ENCODE data around the gene DNLZ.
A peak's percentile ranks its signal among the peaks of the same experiment; 100 is the strongest.

The DNLZ gene

GRCh38 chr9:136341769-136342168 lies 21.8 kb downstream of the DNLZ start:
- no peak for DNase-seq

DNA sequence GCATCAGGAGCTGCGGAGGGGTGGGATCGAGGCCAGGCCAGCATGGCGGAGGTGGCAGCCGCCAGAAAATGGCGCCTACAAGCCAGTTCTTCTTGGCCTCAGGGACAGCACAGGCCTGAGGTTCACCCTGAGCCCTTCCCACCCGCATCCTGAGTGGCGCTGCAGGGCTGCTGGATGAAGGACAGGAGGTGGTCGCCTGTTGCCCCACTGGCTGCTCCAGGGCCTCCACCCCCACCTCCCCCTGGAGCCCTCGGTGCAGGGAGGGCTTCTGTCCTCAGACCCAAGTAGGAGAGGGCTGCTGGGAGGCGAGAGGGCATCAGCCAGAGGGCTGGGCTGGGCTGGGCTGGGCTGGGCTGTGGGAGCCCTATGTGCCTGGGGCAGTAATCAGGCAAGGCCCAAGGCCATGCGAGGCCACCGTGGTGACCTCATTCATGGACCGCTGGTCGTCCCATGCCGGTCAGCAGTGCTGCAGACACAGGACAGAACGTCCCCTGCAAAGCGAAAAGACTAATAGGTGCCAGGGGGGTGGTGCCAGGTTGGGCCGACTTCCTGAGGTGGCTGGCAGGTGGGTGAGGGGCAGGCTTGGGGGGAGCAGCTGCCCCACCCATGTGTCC lies 22.4 kb downstream of the DNLZ start:
- DNase-seq: no peak

- no peak for DNase-seq
Observed at GRCh38 chr9:136340356-136341041, 23.0 kb downstream of the DNLZ start.

DNA sequence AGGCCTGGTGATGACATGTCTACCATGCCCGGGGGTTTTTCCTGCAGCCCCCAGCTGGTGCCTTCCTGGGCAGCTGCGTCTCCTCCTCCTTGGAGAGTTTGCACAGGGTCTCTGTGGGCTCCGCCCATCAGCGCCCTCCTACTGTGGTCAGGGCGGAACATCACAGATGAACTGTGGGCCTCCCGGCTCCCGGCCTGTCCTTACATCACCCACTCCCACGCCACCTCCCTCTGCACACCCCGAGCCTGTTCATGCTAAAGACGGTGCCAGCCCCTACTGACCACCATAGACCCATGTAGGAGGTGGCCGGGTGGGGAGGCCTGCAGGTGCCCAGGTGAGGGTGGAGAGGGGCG lies 23.6 kb downstream of the DNLZ start:
- DNase-seq: no peak

GRCh38 chr9:136339173-136339957 lies 24.2 kb downstream of the DNLZ start:
- DNase-seq: peak; percentile 43

GRCh38 chr9:136338511-136338910 lies 25.0 kb downstream of the DNLZ start:
- no peak for DNase-seq

DNA sequence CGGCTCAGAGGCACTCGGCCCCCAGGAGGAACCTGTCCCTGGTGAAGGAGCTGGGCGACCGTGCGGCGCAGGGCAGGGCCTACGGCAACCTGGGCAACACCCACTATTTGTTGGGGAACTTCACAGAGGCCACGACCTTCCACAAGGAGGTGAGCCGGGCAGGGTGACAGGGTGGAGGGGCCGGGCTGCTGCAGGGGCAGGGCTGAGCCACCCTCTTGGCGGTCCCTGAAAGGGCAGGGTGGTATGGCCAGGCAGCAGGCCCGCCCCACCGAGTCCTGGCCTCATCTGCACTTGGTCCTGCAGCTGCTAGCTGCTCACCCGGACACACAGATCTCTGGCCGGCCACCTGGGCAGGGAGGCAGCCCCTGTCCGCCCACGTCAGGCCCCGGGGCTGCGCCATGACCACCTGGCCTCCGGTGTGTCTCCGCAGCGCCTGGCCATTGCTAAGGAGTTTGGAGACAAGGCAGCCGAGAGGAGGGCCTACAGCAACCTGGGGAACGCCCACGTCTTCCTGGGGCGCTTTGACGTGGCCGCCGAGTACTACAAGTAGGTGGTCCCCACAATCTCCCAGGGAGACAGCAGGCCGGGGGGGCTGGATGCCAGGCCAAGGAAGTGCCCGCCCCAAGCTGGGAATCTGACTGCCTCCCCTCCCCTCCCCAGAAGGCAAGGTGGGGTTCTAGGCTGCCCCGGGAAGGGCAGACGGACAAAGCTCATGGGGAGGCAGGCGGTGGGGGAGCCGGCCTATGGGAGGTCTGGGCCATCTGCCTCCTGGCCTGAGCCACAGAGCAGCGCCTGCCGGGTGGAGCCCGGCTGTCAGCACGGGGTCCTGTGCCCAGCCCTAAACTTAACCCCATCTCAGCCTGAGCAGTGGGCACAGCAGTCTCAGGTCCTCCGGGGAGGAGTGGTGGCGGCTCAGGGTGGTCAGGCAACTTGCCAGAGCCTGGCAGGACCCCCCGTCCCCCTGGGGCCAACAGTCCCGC lies 25.8 kb downstream of the DNLZ start:
- no peak for DNase-seq

GRCh38 chr9:136336881-136337280 lies 26.7 kb downstream of the DNLZ start:
- no peak for DNase-seq

DNA sequence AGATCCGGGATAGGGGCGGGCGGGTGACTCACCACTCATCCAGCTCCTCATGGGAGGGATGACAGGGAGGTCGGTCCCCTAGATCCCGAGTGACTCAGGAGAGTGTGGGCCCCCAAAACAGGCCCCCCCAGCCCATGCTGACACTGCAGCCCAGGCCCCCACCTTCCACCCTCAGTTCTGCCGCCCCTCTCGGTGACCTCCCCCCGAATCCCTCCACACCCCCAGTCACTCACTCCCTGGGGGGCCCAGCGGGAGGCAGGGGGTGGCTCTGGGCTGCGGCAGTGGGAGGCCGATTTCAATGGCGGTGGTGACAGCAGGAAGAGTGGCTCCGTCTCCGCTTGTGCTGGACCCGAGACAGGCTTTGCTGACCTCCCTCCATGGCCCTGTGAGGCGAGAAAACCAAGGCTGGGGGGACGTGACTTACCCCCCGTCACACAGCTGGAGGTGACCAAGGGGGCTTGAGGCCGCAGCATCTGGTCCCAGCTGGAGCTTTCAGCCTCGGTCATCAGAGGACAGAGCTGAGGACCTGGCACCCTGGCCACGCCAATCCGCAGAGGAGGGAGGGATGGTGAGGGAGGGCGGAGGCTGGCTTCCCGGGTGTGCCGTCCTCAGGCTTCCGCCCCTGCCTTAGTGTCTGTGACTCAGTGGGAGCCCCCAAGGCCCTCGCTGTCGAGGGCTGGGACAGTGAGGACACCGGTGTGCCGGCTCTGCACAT lies 27.2 kb downstream of the DNLZ start:
- no peak for DNase-seq

DNA sequence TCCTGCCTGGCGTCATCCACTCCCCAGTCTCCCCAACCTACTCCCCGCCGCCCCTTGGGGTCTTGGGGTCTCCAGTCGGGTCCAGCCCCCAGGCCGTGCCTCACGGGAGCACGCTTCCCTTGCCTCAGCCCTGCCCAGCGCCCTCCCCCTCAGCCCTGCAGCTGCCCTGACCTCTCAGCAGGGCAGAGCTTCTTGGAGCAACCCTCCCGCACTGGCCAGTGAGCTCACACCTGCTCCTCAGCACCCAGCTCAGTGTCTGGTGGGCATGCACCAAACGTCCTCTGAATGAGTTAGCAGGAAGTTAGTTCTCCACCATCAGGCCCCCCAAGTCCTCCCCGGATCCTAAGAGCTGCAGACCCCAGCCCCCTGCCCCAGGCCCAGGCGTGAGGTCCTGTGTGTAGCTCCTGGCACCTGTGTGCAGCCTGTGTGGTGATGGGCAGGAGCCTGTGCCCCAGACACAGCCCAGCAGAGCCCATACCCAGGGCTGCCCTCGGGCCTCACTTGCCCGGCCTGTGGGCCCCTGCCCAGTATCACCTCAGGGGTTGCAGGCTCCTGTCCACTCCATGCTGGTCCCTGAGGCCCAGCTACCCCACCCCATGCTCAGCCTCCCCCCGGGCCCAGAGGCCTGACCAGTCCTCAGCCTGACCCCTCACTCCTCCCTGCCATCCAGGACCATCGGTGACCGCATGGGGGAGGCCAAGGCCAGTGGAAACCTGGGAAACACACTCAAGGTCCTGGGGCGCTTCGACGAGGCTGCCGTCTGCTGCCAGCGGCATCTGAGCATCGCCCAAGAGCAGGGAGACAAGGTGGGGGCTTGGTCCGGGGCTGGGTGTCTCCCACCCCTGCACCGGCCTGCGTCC lies 28.0 kb downstream of the DNLZ start:
- no peak for DNase-seq

GRCh38 chr9:136334541-136334940 lies 29.0 kb downstream of the DNLZ start:
- DNase-seq: no peak

DNA sequence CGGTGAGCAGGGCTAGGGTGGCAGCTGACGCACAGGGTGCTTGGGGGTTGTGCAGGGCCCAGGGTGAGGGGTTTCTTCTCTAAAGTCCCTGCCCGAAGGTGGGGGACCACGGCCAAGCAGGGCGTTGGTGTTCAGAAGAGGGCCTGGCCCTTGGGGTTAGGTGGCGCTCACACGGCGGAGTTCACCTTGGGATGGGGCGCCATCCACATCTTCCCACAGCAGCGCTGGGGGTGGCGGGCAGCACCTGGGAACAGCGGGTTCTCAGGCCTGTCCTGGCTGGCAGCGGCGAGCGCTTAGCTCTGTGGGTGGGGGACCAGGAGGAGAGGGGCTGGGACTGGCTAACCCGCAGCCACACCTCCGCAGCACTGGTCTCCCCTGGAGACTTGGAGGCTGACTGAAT lies 30.1 kb downstream of the DNLZ start:
- DNase-seq: no peak

DNA sequence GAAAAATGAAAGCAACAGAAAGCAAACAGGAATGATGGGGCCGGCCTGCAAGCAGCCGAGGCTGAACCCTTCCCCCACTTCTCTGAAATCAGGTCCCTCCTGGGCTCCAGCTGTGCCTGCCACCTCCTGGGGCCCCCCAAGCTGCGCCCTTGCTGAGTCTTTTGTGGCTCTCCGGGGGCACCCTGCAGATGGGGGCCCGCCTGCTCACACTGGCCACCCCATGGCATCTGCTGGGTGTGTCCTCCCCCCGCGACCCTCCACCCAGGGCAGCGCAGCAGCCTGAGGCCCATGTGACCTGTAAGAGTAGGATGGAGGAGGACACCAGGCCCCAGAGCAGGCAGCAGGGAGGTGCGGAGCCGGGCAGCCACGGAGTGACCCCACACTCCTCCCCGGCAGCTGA lies 30.5 kb downstream of the DNLZ start:
- no peak for DNase-seq

- no peak for DNase-seq
Observed at GRCh38 chr9:136332482-136332983, 31.0 kb downstream of the DNLZ start.

GRCh38 chr9:136331556-136332481 lies 31.7 kb downstream of the DNLZ start:
- DNase-seq: no peak

DNA sequence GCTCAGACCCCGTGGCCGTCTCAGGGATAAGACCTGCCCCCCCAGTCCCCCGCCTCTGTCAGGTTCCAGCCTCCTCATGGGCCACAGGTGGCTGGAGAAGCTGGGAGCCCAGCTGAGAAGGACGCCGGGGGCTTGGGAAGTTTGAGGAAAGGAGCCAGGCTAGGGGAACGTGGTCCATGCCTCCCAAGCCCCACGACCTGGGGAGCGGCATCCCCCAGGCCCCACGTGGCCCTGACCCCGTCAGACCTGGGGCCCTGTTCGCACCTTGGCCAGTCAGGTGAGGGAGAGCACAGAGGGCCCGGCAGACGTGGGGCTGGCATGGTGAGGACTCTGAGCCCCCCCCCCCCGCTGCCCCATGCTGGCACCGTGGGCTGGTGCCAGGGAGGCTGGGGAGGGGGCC lies 32.5 kb downstream of the DNLZ start:
- DNase-seq: no peak

DNA sequence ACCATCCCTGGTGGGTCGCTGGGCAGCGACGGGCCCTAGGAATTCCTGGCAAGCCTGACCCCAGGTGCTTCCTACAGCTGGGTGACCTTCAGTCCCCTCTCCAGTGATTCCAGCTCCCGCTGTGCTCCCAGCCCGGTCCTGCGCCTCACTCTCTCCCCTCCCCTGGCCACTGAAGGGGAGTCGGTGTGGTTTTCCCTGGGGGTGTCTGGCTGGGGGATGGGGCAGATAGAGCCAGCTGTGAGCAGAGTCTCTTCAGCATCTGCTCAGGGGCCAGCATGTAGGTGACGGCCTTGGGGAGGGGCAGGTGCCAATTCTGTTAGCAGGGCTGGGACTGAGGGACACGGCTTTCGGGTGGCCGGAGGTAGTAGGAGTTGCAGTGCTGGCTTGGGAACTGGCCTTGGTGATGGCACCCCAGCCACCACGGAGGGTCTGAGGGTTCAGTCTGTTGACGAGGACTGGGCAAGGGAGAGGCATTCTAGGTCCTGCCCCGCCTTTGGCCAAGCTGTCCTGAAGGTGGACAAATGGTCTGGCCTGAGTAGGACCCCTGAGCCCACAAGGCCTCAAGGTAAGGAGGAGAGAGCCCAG lies 33.0 kb downstream of the DNLZ start:
- DNase-seq: no peak

DNA sequence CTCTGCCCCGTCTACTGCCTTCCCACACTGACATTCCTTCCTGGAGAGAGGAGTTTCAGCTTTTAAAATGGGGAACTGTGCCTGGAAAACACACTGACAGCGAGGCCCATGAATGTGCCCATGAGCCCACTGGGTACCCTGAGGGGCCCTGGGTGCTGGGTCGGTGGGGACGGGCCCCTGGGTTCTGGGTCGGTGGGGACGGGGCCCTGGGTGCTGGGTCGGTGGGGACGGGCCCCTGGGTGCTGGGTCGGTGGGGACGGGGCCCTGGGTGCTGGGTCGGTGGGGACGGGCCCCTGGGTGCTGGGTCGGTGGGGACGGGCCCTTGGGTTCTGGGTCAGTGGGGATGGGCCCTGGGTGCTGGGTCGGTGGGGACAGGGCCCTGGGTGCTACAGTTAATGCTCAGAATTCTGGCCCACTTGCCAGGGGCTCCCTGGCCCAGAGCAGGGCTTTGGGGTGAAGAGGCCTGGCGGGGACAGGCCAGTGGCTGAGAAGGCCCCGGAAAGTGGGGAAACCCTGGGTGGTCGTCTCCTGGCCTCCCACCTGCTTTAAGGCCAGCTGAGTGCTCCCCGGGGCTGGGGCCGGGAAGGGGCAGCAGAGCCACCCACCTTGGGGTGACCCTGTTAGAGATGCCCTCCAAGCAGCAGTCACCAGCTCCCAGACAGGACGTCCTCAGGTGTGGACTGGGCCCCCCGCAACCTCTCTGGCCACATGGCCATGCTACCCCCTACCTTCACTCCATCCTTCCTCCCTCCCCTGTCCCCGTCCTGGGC lies 33.7 kb downstream of the DNLZ start:
- no peak for DNase-seq

- DNase-seq: no peak
Observed at GRCh38 chr9:136329211-136329627, 34.3 kb downstream of the DNLZ start.
